SH-SY5Y (cell line): Measurements from ENCODE around the gene SMYD3.

Source experiments
- GATA2 ChIP-seq: IDR thresholded peaks from 2 replicates; pipeline ENCODE4 v1.6.1; 2011; ENCODE audit warnings: mild to moderate bottlenecking, low read depth, low read length
- GATA3 ChIP-seq: IDR thresholded peaks from 2 replicates; pipeline ENCODE4 v1.6.1; 2011; ENCODE audit warnings: low read depth, mild to moderate bottlenecking, low read length, moderate library complexity

- TF ChIP-seq GATA2 (no peak), GATA3 (no peak)
These were observed 225.9 kb downstream of the SMYD3 start for GRCh38 chr1:246281195-246281594.
